Type B pancreatic cell (in vitro differentiated cells): ENCODE results near the gene SLCO3A1. TPM values are rescaled to one million over a fixed set of nuclear protein-coding genes. Genes with fewer than 3 reads are reported as not detected.

ENCODE experiments used
- DNase-seq: peaks from one replicate; pipeline ENCODE4 v3.0.0; 2021; ENCODE audit warnings: mixed read lengths; ENCODE audit not compliant: unreplicated experiment; ENCODE audit errors: extremely low spot score
- H3K27ac Mint-ChIP-seq: 2 replicates; pipeline ENCODE4 v1.8.0; 2021; ENCODE audit warnings: mild to moderate bottlenecking, mixed read lengths
- H3K27me3 Mint-ChIP-seq: 2 replicates; pipeline ENCODE4 v1.8.0; 2021; ENCODE audit warnings: mixed read lengths
- H3K36me3 Mint-ChIP-seq: 2 replicates; pipeline ENCODE4 v1.8.0; 2021; ENCODE audit warnings: mixed read lengths
- H3K4me1 Mint-ChIP-seq: one replicate; pipeline ENCODE4 v1.8.0; 2021; ENCODE audit warnings: mixed read lengths; ENCODE audit not compliant: unreplicated experiment
- H3K4me3 Mint-ChIP-seq: 2 replicates; pipeline ENCODE4 v1.8.0; 2021; ENCODE audit warnings: mild to moderate bottlenecking, mixed read lengths
- H3K9me3 Mint-ChIP-seq: 2 replicates; pipeline ENCODE4 v1.8.0; 2021; ENCODE audit warnings: mixed read lengths
- CTCF ChIP-seq: fragments of 200-600 bp; sonication (generic); conservative IDR thresholded peaks from 2 replicates; pipeline ENCODE4 v1.5.0; 2021; ENCODE audit warnings: antibody characterized with exemption, mild to moderate bottlenecking
- total RNA-seq: library from RNA; stranded (reverse); gene quantifications from 2 replicates; pipeline ENCODE4 v1.2.1, GENCODE V29; 2021; ENCODE audit warnings: low replicate concordance

The SLCO3A1 gene
- total RNA-seq, 1 donor from 2014 or later, result 30.9 TPM

DNA sequence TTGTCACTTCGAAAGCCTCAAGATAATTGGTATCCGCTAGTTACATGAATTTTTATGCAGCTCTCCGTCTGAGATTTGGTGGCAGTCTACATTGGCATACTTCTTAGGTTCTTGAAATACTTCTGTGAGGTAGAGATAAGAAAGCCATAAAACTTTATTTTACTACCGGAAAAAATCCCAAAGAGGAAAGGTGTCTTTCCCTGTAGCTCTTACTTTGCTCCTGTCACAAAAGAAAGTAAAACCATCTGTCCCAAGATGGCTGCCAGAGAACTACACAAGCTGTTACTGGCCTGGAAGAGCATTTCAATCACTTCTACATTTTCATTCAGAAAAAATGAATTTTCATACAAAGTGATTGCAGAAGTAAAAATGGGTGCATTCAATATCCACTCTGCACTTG, 325.4 kb downstream of the SLCO3A1 start:
- no peak for TF ChIP-seq CTCF
- Mint-ChIP-seq H3K9me3 (peaks cover 4% of the 10 kb centered on the region), H3K4me3 (no peak overlapping the region), H3K27me3 (no peaks in the 10 kb centered on the region), H3K27ac (no peak overlapping the region), H3K4me1 (no peaks in the 10 kb centered on the region), H3K36me3 (no peaks in the 10 kb centered on the region)
- no peak for DNase-seq

DNA sequence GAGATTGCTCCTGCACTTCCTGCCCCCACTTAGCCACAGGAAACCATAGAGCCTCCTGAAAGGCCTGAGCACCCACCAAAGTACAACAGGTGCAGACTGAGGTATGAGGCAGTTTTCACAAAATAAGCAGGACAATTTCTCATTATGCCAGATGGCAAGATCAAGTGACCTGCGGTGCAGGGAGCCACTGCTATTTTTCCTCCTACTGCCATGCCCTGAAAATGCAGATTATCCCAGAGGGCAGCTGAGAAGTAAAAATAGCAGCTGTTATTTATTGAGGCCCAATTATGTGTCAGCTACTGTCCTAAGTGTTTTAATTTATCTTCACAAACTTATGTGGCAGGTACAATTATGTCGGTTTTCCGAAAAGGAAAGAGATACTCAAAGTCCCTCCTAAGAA, 330.6 kb downstream of the SLCO3A1 start:
- no peaks in the 10 kb centered on the region for H3K36me3 Mint-ChIP-seq
- H3K27me3 Mint-ChIP-seq, result peaks cover 13% of the 10 kb centered on the region
- no peak overlapping the region for H3K4me3 Mint-ChIP-seq

DNA sequence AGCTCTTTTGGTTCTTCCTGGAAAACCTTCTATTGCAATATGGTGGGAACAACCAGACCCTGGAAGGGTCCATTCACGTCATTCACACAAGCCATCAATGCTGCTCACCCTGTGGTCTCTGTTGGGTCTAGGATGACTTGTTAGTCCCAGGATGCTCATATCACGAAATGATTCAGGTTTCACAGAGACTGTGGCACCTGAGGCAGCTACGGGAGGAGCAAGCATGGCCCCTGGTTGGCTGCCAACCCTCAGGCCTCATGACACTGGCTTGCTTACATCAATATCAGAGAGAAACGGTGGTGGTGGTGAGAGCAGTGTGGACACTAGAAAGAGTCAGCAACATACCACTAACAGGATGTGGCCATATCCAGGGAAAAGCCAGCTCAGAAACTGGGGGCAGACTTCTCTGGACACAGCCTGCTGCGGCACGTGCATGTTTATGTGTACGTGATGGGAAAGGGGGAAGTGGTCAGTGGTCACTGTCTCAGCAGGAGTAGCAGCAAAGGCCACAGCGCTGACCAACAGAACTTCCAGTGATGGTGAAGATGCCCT, 331.2 kb downstream of the SLCO3A1 start:
- Mint-ChIP-seq H3K9me3 (no peaks in the 10 kb centered on the region), H3K36me3 (no peaks in the 10 kb centered on the region), H3K4me3 (no peak overlapping the region), H3K27me3 (peaks cover 14% of the 10 kb centered on the region), H3K4me1 (peaks cover 11% of the 10 kb centered on the region), H3K27ac (no peak overlapping the region)
- DNase-seq, result no peak
- TF ChIP-seq CTCF, result no peak

More for the DNA sequence above, 330.6 kb downstream of the SLCO3A1 start:
- Mint-ChIP-seq H3K4me1 (peaks cover 7% of the 10 kb centered on the region), H3K27ac (no peak overlapping the region), H3K9me3 (no peaks in the 10 kb centered on the region)
- TF ChIP-seq CTCF, result no peak
- no peak for DNase-seq

- Mint-ChIP-seq H3K4me3 (no peak overlapping the region), H3K9me3 (no peaks in the 10 kb centered on the region), H3K36me3 (no peaks in the 10 kb centered on the region), H3K4me1 (peaks cover 11% of the 10 kb centered on the region), H3K27me3 (peaks cover 14% of the 10 kb centered on the region), H3K27ac (no peak overlapping the region)
- TF ChIP-seq CTCF, result no peak
- no peak for DNase-seq
Observed at GRCh38 chr15:92187975-92188374, 334.5 kb downstream of the SLCO3A1 start.

DNA sequence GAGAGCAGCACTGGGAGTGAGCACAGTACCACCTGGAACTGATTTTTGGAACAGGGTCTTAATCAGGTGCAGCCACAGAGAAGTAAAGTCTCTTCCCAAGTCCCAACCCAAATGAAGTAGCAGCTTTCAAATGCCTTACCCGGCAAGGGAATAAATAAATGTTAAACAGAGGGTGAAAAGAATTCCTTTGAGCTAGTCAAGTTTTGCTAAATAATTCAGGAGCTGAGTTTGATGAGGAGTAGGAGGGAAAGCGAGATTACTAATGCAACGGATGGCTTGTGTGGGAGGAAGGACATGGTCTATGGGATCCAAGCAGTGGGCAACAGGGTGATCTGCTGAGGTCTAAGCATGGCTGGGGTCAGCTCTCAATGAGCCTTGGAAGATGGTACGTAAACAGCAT, 335.7 kb downstream of the SLCO3A1 start:
- no peak for TF ChIP-seq CTCF
- DNase-seq, result no peak
- H3K4me1 Mint-ChIP-seq, result peaks cover 11% of the 10 kb centered on the region
- H3K4me3 Mint-ChIP-seq, result no peak overlapping the region
- no peaks in the 10 kb centered on the region for H3K9me3 Mint-ChIP-seq
- H3K27me3 Mint-ChIP-seq, result peaks cover 14% of the 10 kb centered on the region
- H3K36me3 Mint-ChIP-seq, result no peaks in the 10 kb centered on the region
- no peak overlapping the region for H3K27ac Mint-ChIP-seq

GRCh38 chr15:92195241-92195640, 341.7 kb downstream of the SLCO3A1 start:
- Mint-ChIP-seq H3K4me3 (no peak overlapping the region), H3K9me3 (no peaks in the 10 kb centered on the region), H3K4me1 (peaks cover 4% of the 10 kb centered on the region), H3K36me3 (no peaks in the 10 kb centered on the region), H3K27ac (no peak overlapping the region), H3K27me3 (no peaks in the 10 kb centered on the region)
- DNase-seq, result no peak
- no peak for TF ChIP-seq CTCF
